IPS-18a (cell line): Measurements from ENCODE around the gene PIP4P1.
"Not testable (repeated sequence)": the region's sequence is repeated elsewhere in the genome, so short reads cannot be mapped to it uniquely, and the experiment has no call there.

ENCODE experiments used
- H3K27ac ChIP-seq: one replicate; pipeline ENCODE4 v1.5.1; 2013; ENCODE audit warnings: low read length
- H3K27me3 ChIP-seq: one replicate; pipeline ENCODE4 v1.6.1; 2013; ENCODE audit warnings: mild to moderate bottlenecking, low read length; ENCODE audit not compliant: control insufficient read depth, insufficient read depth
- H3K36me3 ChIP-seq: one replicate; pipeline ENCODE4 v1.6.1; 2013; ENCODE audit warnings: low read depth, low read length; ENCODE audit not compliant: control insufficient read depth
- H3K4me1 ChIP-seq: one replicate; pipeline ENCODE4 v1.6.1; 2013; ENCODE audit warnings: low read depth, low read length; ENCODE audit not compliant: control insufficient read depth
- H3K4me3 ChIP-seq: one replicate; pipeline ENCODE4 v1.5.1; 2013; ENCODE audit warnings: low read length
- H3K9ac ChIP-seq: one replicate; pipeline ENCODE4 v1.6.1; 2013; ENCODE audit warnings: mild to moderate bottlenecking, low read length, moderate library complexity
- H3K9me3 ChIP-seq: one replicate; pipeline ENCODE4 v1.6.1; 2013; ENCODE audit warnings: low read depth, low read length; ENCODE audit not compliant: control insufficient read depth

PIP4P1 gene

GRCh38 chr14:20454516-20455354, 6.5 kb downstream of the PIP4P1 start, which contains the start of the genes APEX1 and OSGEP:
TSS of gene APEX1 (plus strand) at chr14:20455226. CDS start at chr14:20455646, 420 bp downstream.
TSS of gene OSGEP (minus strand) at chr14:20454812. CDS start at chr14:20454683, 129 bp downstream.
- Histone ChIP-seq H3K36me3 (peaks cover 61% of the 10 kb centered on the region), H3K4me3 (peak within 1 kb of the TSS; percentile 97), H3K4me1 (peaks cover 3% of the 10 kb centered on the region), H3K27ac (peak within 1 kb of the TSS; percentile 97), H3K27me3 (no peaks in the 10 kb centered on the region), H3K9ac (peak within 1 kb of the TSS; percentile 99), H3K9me3 (no peaks in the 10 kb centered on the region)

DNA sequence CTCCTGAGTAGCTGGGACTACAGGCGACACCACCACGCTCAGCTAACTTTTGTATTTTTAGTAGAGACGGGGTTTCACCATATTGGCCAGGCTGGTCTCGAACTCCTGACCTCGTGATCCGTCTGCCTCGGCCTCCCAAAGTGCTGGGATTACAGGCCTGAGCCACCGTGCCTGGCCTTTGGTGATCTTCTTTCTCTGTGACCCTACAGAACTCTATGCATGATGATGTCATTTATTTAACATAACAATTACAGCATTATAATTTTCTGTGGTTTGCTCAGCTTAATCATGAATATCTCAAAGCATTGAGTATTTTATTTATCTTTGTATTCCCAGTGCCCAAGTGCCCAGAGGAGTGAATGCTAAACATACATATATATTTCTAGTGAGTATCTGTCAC, 8.4 kb downstream of the PIP4P1 start:
- H3K27me3 ChIP-seq, H3K4me3 ChIP-seq, H3K27ac ChIP-seq, H3K9me3 ChIP-seq, H3K4me1 ChIP-seq, H3K9ac ChIP-seq: not testable (repeated sequence)
- peaks cover 61% of the 10 kb centered on the region for H3K36me3 ChIP-seq

GRCh38 chr14:20446889-20447288, 14.3 kb downstream of the PIP4P1 start:
- H3K27ac ChIP-seq = no peak overlapping the region
- no peaks in the 10 kb centered on the region for H3K4me1 ChIP-seq
- H3K9ac ChIP-seq = no peak overlapping the region
- no peaks in the 10 kb centered on the region for H3K27me3 ChIP-seq
- peaks cover 64% of the 10 kb centered on the region for H3K36me3 ChIP-seq
- no peak overlapping the region for H3K4me3 ChIP-seq
- no peaks in the 10 kb centered on the region for H3K9me3 ChIP-seq

DNA sequence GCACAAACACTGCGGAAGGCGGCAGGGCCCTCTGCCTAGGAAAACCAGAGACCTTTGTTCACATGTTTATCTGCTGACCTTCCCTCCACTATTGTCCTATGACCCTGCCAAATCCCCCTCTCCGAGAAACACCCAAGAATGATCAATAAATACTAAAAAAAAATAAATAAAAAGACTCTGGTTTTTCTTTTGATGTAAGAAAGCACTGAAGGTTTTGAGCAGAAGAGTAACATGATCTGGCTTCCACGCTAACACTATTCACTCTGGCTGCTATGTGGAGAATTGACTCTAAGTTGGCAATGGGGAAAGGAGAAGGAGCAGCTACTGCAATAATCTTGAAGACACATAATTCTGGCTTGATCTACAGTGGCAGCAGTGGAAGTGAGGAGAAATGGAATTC, 17.6 kb downstream of the PIP4P1 start:
- H3K4me1 ChIP-seq, H3K4me3 ChIP-seq, H3K27ac ChIP-seq, H3K9me3 ChIP-seq, H3K9ac ChIP-seq, H3K27me3 ChIP-seq: not testable (repeated sequence)
- peaks cover 35% of the 10 kb centered on the region for H3K36me3 ChIP-seq

GRCh38 chr14:20441461-20441860, 19.8 kb downstream of the PIP4P1 start:
- H3K9ac ChIP-seq = no peak overlapping the region
- no peaks in the 10 kb centered on the region for H3K9me3 ChIP-seq
- no peaks in the 10 kb centered on the region for H3K4me1 ChIP-seq
- H3K27ac ChIP-seq = no peak overlapping the region
- no peak overlapping the region for H3K4me3 ChIP-seq
- H3K27me3 ChIP-seq = no peaks in the 10 kb centered on the region
- peaks cover 13% of the 10 kb centered on the region for H3K36me3 ChIP-seq

DNA sequence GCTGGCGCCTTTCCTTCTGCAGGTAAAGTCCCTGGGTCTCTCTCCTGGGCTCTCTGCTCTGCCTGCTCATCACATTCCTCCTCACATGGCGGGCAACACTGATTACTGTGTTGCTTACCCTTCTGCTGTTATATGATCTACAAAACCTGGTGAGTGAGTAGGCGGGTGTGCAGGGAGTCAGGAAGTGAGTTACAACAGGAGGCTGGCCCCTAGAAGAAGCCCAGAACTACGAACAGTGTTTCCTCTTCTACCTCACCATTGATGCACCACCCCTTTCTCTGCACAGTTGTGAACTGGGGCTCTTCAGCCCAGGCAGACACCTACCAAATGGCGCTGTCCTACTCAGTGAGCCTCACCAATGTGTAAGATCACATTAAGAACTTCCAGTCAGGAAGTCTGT, 20.4 kb downstream of the PIP4P1 start:
- no peak overlapping the region for H3K9ac ChIP-seq

GRCh38 chr14:20440465-20440864, 20.8 kb downstream of the PIP4P1 start:
- Histone ChIP-seq H3K9me3 (no peaks in the 10 kb centered on the region), H3K4me3 (no peak overlapping the region), H3K9ac (no peak overlapping the region), H3K4me1 (no peaks in the 10 kb centered on the region), H3K36me3 (peaks cover 3% of the 10 kb centered on the region), H3K27ac (no peak overlapping the region), H3K27me3 (no peaks in the 10 kb centered on the region)

More for the DNA sequence above, 20.4 kb downstream of the PIP4P1 start:
- Histone ChIP-seq H3K27me3 (no peaks in the 10 kb centered on the region), H3K4me1 (no peaks in the 10 kb centered on the region), H3K9me3 (no peaks in the 10 kb centered on the region), H3K36me3 (peaks cover 8% of the 10 kb centered on the region), H3K27ac (no peak overlapping the region), H3K4me3 (no peak overlapping the region)

DNA sequence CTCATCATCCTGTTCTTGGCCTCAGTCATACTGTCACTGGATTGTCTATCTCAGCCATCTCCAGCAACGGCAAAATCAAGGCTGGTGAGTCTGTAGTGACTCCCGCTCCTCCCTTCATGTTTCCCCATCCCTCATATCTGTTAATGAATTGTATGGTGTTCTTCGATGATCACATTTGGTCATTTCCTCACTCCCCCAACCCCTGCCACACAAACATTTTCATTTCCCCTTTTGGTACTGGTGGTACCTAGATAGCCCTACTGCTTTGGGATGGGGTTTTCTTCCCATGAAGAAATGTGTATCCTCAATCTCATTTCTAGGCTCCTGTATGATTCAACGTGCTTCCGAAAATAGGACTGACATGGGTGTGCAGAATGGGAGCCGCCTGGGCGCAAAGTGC, 22.6 kb downstream of the PIP4P1 start:
- H3K36me3 ChIP-seq = no peaks in the 10 kb centered on the region
- no peak overlapping the region for H3K27ac ChIP-seq
- no peaks in the 10 kb centered on the region for H3K9me3 ChIP-seq
- no peak overlapping the region for H3K9ac ChIP-seq
- no peaks in the 10 kb centered on the region for H3K4me1 ChIP-seq
- no peak overlapping the region for H3K4me3 ChIP-seq
- no peaks in the 10 kb centered on the region for H3K27me3 ChIP-seq

DNA sequence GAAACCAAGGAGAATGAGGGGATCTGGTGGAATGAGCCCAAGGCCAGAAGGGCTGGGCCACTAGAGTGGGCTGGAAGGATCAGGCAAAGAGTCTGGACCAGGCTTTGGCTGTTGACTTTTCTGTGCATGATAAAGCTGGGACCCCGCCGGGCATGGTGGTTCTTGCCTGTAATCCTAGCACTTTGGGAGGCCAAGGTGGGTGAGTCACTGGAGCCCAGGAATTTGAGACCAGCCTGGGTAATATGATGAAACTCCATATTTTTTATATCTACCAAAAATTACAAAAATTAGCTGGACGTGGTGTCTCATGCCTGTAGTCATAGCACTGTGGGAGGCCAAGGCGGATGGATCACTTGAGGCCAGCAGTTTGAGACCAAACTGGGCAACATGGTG, 24.9 kb downstream of the PIP4P1 start:
- Histone ChIP-seq H3K4me1 (no peaks in the 10 kb centered on the region), H3K27me3 (no peaks in the 10 kb centered on the region), H3K9ac (no peak overlapping the region), H3K27ac (no peak overlapping the region), H3K4me3 (no peak overlapping the region), H3K9me3 (no peaks in the 10 kb centered on the region), H3K36me3 (no peaks in the 10 kb centered on the region)

DNA sequence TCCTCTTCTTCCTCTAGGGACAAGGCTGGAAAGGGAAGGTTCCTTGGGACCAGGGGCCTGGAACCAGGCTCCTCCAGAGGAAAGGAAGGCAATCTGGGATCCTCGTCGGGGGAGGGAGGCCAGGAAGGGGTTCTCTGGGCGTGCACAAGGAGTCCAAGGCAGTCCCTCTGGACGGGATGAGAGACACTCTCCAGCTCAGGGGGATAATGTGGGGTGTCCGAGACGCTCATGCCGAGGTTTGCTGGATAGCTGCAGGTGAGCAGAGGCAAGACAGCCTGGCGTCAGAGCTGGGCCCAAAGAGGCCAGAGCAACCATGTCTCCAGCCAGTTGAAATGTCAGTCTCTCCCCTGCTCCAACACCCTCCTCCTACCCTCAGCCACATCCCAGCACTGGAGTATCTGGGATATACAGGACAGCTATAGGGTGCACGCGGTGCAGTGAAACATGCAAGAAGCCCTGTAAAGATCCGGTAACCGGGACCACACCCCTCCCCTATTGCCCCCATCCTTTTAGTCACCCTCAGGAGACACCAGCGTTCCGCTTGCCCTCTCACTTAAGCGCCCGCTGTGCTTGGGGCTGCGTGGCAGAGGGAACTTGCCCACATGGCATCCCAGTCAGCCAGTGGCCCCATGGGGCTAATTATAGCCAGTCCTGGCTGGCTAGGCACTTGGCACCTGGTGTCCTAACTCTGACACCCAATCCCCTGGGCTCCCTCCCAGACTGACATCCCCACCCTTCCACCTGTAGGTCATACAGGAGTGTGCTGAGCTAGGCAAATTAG, 25.5 kb downstream of the PIP4P1 start, which contains the start of gene KLHL33:
TSS of gene KLHL33 (minus strand) at position 585 of the 781 bp plus-strand sequence. CDS start at position 230, 355 bp downstream.
- Histone ChIP-seq H3K36me3 (no peaks in the 10 kb centered on the region), H3K4me3 (no peak within 1 kb of the TSS), H3K27ac (no peak within 1 kb of the TSS), H3K9ac (no peak within 1 kb of the TSS), H3K27me3 (no peaks in the 10 kb centered on the region), H3K9me3 (no peaks in the 10 kb centered on the region), H3K4me1 (no peaks in the 10 kb centered on the region)

- H3K9me3 ChIP-seq = no peaks in the 10 kb centered on the region
- no peak overlapping the region for H3K27ac ChIP-seq
- H3K4me1 ChIP-seq = no peaks in the 10 kb centered on the region
- H3K9ac ChIP-seq = no peak overlapping the region
- no peaks in the 10 kb centered on the region for H3K27me3 ChIP-seq
- H3K36me3 ChIP-seq = no peaks in the 10 kb centered on the region
- H3K4me3 ChIP-seq = no peak overlapping the region
These were observed 26.3 kb downstream of the PIP4P1 start for GRCh38 chr14:20434701-20435581.
